GM04504 (cell line): Measurements from ENCODE around the gene DTL.
A peak's percentile ranks its signal among the peaks of the same experiment; 100 is the strongest.
"Not testable (repeated sequence)": the region's sequence is repeated elsewhere in the genome, so short reads cannot be mapped to it uniquely, and the experiment has no call there.

ENCODE experiments used
- DNase-seq: peaks from one replicate; pipeline ENCODE4 v3.0.0-alpha.2; 2012; ENCODE audit warnings: low read depth

Gene DTL, protein sequence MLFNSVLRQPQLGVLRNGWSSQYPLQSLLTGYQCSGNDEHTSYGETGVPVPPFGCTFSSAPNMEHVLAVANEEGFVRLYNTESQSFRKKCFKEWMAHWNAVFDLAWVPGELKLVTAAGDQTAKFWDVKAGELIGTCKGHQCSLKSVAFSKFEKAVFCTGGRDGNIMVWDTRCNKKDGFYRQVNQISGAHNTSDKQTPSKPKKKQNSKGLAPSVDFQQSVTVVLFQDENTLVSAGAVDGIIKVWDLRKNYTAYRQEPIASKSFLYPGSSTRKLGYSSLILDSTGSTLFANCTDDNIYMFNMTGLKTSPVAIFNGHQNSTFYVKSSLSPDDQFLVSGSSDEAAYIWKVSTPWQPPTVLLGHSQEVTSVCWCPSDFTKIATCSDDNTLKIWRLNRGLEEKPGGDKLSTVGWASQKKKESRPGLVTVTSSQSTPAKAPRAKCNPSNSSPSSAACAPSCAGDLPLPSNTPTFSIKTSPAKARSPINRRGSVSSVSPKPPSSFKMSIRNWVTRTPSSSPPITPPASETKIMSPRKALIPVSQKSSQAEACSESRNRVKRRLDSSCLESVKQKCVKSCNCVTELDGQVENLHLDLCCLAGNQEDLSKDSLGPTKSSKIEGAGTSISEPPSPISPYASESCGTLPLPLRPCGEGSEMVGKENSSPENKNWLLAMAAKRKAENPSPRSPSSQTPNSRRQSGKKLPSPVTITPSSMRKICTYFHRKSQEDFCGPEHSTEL

DNA sequence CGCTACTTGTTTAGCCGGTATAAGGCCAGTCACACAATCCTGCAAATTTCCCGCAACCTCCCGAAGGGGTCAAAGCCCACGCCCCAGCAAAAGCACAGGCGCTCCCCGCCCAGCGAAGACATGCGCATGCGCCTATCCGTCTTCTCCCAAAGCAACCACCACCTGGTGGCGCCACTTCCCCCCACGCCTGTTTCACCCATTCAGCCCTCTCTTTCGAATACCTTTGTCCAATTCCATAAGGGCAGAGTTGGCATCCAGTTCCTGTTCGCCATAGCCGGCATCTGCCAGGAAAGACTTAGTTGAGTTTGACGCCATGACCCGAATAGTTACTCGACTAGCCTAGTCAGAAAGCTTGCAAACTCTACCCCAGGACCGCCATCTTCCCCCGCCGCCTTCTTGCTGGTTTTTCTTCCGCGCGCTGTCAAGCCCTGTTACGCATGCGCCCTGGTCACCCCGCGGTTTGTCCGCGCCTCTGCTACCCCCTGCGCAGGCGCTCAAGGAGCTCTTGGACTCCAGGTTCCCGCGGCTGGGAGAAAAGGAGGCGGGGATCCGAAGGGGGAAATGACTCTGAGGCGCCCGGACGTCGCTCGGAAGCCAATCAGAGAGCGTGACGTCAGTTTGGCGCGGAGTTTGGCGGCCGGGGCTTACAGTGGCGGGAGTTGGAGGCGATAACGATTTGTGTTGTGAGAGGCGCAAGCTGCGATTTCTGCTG is at the start of gene DTL, which contains the start of gene INTS7:
DTL (plus strand) TSS at position 626 of the 712 bp plus-strand sequence. CDS start 143 bp downstream, outside the sequence.
INTS7 (minus strand) TSS at position 435 of the 712 bp plus-strand sequence; CDS start at position 315, 120 bp downstream.
- peak; percentile 99 for DNase-seq

DNA sequence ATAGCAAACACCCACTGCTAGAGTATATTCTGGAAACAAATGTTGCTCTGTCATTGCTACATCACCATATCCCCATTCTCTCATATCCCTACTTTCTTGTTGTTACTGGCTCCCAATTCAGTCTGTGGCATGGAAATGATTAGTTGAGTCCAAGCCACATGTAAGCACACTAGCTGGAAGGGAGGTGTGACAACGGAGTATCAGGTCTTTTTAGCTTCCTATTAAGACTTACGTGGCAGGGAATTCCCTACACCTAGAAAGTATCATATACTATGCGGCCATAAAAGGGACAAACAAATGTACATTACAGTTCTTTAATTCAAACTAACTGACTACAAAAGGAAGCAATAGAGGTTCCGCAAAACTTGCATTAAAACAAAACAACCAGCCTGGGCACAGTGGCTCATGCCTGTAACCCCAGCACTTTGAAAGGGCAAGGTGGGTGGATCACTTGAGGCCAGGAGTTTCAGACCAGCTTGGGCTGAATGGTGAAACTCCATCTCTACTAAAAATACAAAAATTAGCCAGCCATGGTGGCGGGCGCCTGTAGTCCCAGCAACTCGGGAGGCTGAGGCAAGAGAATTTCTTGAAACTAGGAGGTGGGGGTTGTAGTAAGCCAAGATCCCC is 48.8 kb upstream of the DTL start:
- no peak for DNase-seq

DNA sequence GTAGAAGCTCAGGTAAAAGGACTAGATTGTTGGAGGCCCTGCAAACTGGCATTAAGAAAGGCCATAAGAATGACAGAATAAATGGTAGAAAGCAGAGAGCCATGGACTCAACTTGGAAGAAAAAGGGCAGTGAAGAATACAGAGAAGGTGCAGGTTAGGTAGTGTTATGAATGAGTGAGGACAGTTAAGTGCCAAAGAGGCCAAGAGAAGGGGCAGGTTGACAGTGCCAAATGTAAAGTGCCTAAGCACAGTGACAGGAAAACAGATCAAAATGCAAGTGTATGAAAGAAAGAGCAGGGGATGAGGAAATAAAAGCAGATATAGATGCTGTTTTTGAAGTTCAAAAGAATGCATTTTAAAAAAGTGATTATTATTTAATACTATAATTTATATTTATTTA is 43.9 kb upstream of the DTL start:
- DNase-seq = no peak

DNA sequence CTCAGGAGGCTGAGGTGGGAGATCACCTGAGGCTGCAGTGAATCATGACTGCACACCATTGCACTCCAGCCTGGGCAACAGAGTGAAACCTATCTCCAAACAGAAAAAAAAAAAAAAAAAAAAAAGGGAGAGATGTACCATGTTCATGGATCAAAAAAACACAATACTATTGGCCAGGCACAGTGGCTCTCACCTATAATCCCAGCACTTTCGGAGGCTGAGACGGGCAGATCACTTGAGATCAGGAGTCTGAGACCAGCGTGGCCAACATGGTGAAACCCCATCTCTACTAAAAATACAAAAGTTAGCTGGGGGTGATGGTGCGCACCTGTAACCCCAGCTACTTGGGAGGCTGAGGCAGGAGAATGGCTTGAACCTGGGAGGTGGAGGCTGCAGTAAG is 38.1 kb upstream of the DTL start:
- DNase-seq = not testable (repeated sequence)

DNA sequence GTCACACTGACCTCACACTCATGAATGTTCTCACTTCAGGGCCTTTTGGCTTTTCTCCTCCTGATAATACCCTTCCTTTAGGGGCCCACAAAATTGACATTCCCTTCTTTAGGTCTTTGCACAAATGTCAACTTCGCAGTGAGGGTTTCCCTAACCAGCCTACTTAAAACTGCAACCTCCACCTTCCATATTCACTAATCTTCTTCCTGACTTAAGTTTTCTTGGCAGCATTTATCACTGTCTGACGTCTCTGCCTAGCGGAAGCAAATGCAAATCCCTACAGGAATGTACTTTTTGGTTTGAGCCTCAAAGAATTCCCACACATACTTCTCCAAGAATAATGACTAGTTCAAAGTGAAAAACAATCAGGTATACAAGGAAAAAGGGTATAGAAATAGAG is 33.0 kb upstream of the DTL start:
- DNase-seq = no peak

DNA sequence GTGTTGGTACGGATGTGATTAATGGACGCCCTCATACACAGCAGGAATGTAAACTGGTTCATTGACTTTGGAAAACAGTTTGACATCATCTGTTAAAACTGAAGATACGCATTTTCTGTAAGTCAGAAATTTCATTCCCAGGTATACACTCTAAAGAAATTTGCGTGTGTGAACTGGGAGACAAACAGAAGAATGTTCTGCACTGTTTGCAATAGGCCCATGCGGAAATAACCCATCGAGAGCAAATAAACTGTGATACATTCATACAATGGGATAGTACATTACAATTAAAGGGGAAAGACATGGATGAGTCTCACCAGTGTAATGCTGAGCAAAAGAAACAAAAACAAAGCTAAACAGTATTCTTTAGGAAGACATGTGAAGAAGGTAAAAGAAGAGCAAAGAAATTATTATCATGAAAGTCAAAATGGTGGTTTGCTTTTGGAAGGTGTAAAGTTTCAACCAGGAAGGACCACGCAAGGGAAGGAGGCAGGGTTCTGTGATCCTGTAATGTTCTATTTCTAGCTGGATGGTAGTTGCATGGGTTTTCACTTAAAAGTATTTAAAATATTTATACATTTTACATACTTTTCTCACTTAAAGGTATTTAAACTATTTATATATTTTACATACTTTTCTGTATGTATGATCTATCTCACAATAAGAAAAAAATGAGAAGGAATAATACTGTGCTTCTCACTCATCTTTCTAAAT is 30.5 kb upstream of the DTL start:
- no peak for DNase-seq

DNA sequence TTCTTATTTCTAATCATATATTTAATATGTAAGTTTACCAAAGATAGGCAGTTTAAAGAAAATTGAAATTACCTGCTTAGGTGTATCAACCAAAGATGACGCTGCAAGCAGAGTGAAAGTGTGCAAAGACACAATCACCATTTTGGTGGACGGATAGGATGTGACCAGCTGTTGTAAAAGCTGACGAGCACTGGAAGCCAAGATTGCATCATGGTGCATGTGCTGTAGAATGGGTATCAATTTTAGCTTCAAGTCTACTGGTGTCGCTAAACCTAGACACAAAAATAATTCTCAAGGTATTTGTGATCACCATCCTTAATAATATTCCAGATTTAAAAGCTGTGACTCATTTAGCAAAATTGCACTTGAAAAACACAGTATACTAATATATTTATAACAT is 28.4 kb upstream of the DTL start:
- no peak for DNase-seq

DNA sequence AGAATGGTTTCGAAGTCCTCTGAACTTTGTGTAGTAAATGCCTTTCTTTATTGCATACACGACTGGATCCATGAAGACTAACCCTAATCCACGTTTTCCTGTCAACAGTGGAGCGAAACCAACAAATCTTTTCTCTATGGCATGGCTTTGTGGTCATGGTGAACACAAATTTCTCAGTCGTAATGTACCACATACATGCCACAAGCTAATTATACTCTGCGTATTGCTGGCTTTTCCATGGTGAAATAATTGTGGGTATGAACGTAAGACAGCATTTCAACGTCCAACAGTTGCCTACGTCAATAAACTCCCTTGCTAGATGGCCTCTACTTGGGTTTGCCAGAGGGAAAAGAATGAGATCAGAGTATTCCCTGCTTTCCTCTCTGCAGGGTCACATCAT is 27.7 kb upstream of the DTL start:
- no peak for DNase-seq

DNA sequence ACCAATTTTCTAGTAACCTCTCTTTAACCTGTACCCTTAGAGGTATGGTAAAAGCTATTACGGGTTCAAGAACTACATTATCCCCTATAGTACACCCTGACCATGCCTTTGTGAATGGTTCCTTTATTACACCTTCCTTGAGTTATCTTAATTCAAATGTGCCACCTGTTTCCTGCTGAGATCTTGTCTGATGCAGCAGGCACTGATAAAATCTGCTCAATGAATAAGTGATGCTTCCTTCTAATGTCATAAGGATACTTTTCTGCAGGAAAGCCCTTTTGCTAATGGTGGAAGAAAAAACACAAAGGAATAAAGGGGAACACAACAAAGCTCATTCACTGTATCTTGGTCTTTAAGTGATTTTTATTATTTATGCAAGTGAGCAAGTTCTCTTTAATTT is 26.0 kb upstream of the DTL start:
- DNase-seq = no peak

DNA sequence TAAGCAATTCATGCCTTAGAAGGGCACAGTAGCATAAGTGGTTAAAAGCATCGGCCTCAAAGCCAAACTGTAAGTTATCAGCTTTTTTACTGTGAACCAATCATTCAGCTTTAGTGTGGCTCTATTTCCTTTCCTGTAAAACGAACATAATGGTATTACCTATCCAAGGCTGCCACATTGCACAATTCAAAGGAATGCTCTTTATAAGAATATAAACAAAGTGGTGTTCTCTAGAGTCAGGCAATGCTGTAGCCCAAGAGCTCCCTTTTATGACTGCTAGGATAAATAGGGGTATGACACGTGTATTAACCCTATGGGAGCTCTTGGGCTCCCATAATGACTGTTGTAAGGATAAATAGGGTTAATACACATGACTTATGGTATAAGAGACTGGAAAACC is 25.5 kb upstream of the DTL start:
- DNase-seq = no peak

DNA sequence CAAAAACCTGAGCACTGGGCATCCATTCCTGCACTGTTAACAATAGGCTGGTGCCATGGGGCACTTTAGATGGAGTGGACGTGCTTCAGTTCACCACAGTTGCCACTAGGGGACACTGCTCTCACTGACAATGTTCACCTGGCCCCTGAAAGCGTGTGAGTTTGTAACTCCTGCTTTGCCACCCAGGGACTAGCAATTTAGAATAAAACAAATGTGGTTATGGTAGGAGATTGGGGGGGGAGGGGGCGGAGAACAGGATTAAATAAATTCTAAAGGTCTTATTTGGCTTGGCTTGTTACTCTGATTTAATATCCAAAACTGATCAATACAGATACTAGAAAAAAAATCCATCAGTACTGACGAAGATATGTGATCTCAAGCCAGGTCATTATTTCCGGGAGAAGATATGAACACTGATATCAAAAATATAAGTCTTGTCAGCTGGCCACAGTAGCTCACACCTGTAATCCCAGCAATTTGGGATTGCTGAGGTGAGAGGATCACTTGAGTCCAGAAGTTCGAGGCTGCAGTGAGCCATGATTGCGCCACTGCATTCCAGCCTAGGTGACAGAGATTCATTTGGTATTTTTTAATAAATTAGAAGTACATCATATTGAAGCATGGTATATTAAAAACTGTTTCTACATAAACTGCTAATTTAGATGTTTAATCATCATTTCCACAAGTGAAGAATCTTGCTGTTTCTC is 23.4 kb upstream of the DTL start:
- no peak for DNase-seq

DNA sequence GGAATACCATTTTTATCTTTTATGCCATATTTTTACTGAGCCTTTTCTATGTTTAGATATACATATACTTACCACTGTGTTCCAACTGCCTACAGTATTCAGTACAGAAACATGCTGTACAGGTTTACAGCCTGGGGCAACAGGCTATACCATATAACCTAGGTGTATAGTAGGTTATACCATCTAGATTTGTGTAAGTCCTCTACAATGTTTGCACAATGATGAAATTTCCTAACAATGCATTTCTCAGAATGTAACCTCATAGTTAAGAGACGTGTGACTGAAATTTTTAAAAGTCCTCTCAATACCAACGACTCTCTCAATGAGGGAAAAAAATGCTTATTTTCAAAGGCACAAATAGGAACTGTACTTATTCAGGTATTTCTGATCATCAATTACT is 21.9 kb upstream of the DTL start:
- no peak for DNase-seq

DNA sequence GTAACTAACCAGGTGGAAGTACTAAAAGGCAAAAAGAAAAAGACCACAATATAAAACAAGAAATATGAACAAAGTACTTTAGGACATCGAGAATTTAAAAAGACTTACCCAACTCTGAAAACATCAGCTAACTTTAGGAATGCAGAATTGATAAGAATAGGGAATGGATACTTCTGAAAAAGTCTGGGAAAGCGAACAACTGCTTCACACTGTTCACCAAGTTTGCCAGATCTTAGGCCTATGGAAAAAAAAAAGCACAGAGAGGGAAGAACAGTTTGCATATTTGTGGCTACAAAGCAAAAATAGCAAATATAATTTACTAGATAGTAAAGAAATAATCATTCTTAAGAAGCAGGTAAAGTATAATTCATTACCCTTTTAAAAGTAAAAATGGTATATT is 14.6 kb upstream of the DTL start:
- no peak for DNase-seq

DNA sequence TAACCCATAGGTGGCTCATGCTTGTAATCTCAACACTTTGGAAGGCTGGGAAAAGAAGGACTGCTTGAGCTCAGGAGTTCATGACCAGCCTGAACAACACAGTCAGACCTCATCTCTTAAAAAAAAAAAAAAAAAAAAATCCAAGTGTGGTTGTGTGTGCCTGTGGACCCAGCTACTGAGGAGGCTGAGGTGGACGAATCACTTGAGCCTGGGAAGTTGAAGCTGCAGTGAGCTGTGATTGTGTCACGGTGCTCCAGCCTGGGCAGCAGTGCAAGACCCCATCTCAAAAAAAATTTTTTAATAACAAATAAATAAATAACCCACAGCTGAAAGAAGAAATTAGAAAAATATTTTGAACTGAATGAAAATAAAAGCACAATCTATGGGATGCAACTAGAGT is 14.0 kb upstream of the DTL start:
- no peak for DNase-seq

DNA sequence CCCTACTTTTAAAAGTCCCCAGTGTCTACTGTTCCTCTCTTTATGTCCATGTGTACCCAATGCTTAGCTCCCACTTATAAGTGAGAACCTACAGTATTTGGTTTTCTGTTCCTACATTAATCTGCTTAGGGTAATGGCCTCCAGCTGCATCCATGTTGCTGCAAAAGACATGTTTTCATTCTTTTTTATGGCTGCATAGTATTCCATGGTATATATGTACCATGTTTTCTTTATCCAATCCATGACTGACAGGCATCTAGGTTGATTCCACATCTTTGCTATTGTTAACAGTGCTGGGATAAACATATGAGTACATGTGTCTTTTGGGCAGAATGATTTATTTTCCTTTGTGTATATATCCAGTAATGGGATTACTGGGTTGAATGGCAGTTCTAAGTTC is 12.6 kb upstream of the DTL start:
- not testable (repeated sequence) for DNase-seq

DNA sequence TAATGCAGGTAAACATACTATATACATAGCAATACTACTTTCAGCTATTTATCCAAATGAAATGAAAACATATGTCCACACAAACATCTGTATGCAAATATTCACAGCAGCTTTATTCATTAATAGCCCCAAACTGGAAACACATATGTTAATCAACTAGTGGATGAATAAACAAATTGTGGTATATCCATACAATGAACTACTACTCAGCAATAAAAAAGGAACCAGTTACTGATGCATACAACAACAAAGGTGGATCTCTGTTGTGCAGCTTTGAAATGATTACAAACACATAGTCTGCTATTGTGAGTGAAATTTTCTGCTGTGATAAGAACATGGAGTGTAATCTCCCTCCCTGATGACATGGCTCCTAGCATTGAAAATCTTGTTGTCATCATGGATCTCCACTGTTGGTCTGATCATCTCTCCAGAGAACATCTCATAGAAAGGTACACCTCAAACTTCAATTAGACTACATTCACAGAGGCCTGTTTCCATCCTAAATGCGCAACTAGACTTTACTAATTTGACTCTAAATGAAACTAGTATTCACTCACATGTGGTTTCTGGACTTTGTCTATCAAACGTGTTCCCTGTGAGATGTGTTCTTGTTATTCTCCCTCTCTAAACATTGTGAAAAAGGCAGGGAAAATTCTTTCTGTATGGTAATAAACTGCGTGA is 10.9 kb upstream of the DTL start:
- no peak for DNase-seq

DNA sequence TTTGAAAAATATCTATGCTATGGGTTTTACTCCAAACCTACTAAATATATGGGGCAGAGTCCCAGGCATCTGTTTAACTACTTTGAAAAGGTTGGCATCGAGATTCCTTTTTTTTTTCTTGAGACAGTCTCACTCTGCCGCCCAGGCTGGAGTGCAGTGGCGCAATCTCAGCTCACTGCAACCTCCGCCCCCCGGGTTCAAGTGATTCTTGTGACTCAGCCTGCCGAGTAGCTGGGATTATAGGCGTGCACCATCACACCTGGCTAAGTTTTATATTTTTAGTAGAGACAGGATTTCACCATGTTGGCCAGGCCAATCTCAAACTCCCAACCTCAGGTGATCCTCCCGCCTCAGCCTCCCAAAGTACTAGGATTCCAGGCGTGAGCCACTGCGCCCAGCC is 7.8 kb upstream of the DTL start:
- DNase-seq = not testable (repeated sequence)

DNA sequence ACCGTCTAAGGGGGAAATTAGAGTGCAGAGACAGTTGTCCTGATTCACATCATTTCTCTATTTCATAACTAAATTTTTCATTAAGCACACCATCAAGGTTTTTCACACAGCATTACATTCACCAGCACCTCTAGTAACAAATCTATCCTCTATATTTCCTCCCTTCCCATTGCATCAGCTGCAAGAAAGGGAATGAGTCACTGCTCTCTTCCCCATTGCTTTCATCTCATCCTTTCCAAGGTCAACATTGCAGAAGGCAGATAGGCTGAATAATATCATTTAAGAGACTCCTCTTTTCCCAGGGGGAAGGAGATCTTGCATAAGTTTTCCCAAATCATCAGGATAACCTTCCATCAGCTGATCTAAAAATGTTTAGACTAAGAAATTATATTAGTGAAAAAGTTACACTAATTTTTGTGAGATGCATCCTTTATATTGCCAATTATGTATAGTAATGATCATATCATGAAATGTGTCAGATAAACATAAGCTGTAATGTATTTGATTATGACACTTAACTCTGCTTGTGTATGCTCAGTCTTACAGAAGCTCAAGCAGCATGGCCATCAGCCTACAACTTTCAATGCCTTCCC is 4.5 kb upstream of the DTL start:
- DNase-seq = no peak

DNA sequence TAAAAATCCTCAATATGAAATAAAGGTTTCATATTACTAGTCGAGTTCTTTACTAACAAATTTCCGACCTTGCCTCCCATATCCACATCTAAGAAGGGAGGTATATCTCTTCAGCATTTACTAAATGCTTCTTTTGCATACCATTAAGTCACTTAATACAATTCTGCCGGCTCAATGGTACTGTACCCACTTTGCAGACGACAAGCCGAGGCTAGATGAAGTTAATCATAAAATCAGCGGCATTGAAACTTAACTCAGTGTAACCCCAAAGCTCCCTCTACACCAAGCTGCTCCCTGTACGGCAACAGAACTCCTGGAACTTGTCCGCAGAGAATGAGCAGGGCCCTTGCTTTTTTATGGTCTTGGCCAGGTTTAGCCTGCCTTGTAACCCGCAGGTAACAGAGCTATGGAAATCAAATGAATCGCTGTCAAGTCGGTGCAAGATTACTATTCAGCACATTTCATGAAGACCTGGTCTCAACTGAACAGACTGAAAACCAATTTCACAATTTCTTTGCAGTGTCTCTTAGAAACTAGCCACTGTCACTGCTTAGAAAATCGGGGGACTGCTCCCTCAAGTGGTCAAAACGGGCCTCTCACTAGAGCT is 929 bp upstream of the DTL start:
- DNase-seq = no peak
